GM18498 (cell line): ENCODE data around the gene AGAP1.

Source experiments
- ATAC-seq: cut with Tn5 transposase; IDR thresholded peaks from one replicate; pipeline ENCODE4 v1.9.1; 2021; ENCODE audit warnings: mild to moderate bottlenecking, moderate library complexity; ENCODE audit not compliant: unreplicated experiment

The AGAP1 gene

GRCh38 chr2:235530735-235531134 lies 36.9 kb downstream of the AGAP1 start:
- no peak for ATAC-seq

GRCh38 chr2:235532307-235532706 lies 38.5 kb downstream of the AGAP1 start:
- ATAC-seq = no peak

GRCh38 chr2:235533198-235533597 lies 39.4 kb downstream of the AGAP1 start:
- no peak for ATAC-seq

- ATAC-seq = no peak
Observed at GRCh38 chr2:235533616-235534385, 40.0 kb downstream of the AGAP1 start.

DNA sequence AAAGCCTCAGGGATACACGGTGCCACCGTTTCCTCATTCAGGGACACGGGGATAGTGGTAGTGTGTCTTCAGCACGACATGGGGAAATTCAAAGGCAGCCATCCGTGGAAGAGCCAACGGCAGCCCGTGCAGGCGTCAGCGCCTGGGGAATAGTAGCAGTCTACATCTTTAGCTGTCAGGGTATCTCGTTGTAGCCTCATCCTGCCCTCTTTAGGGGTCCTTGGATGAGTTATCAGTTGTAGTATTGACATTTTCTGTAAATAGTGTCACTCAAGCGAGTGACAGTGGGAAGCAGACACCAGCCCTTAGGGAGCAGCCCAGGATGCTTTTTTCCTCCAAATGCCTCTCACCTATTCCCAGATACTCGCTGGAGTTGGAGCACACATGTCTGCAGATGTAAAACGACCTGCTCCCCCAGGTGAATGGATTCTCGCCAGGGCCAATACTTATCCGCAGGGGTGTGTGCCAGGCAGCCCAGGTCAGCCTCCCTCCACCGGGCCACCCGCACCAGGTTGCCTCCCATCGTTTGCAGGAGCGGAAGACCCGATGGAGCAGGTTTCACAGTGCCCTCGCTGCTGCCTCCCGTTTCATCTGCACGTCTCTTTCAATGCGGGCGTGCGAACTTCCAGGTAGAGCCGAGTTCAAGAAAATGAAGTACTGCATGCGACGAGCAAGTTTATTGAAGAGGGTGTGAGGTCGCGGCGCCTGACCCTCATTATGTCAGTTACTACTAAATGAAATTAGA lies 41.0 kb downstream of the AGAP1 start:
- no peak for ATAC-seq

GRCh38 chr2:235535423-235536130 lies 41.7 kb downstream of the AGAP1 start:
- no peak for ATAC-seq

- ATAC-seq = no peak
Observed at GRCh38 chr2:235536711-235537110, 42.9 kb downstream of the AGAP1 start.

GRCh38 chr2:235537186-235537585 lies 43.3 kb downstream of the AGAP1 start:
- ATAC-seq = no peak

- no peak for ATAC-seq
Observed at GRCh38 chr2:235537587-235537986, 43.7 kb downstream of the AGAP1 start.

DNA sequence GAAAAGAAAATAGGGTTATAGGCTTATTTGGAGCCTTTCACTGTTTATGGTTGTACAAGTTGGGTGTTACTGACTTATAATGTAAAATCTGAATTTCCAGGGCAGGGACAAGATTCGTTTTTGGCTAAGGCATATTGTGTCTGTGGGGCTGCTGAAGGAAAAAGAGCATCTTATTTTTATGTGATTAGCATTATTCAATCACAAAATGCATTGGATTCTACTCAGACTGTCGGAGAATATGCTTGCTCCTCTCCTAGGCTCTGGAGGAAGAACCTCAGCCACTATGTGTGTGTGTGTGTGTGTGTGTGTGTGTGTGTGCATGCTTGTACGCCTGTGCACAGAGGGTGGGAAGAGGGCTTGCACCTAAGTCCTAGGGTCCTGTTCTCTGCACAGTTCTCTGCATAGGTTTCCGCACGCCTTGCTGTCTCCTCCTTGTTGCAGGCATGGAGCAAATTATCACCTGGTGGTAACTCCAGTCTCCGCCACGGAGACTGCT lies 44.3 kb downstream of the AGAP1 start:
- no peak for ATAC-seq

DNA sequence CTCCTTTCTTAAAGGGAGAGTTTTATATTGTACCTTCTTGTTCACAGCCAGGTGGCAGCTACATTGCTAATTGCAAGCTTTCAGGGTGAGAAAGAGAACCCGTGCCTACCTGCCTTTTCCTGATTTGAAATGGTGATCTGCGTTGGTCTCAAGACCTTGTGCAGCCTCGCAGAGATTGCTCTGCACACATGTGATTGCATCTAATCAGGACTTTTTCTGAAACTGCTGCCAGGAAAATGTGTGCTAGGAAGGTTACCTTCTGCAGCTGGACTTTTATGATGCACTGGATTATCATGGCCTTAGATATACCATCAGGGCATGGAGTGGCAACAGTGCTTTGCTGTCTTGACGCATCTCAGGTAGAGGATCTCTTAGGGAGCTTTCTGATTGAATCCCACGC lies 45.1 kb downstream of the AGAP1 start:
- no peak for ATAC-seq

DNA sequence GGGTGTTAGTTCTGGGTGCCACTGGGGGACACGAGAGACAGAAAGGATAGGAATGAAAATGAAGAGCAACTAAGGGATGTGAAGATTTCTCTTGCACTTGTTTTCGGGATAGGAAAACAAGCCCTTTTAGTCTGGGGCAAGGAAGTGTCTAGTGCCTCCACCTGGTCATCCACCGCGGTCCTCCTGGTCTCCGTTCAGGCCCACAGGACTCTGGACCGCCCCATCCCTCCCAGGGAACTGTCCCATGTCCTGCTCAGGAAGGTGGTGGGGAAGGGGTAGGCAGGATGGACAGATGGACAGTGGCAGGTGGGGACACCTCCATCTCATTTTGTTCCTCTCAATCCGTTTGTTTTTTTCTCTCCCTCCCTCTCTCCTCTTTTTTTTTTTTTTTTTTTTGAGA lies 45.9 kb downstream of the AGAP1 start:
- ATAC-seq = no peak

DNA sequence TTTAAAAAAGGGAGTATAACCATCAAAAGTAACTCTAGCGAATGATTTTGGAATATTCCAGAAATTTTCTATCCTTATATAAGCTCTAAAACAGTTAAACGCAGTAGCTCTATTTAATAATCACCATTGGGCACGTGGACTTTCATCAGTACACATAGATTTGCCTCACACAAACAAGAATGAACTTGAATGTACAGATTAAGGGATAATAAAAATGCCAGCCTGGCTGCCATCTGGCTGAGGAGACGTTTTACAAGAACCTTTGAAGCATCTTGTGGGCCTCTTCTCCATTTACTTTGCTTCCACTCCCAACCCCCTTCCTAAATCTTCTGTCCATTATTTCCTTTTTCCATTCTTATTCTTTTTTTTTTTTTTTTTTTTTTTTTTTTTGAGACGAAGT lies 47.2 kb downstream of the AGAP1 start:
- ATAC-seq = no peak

DNA sequence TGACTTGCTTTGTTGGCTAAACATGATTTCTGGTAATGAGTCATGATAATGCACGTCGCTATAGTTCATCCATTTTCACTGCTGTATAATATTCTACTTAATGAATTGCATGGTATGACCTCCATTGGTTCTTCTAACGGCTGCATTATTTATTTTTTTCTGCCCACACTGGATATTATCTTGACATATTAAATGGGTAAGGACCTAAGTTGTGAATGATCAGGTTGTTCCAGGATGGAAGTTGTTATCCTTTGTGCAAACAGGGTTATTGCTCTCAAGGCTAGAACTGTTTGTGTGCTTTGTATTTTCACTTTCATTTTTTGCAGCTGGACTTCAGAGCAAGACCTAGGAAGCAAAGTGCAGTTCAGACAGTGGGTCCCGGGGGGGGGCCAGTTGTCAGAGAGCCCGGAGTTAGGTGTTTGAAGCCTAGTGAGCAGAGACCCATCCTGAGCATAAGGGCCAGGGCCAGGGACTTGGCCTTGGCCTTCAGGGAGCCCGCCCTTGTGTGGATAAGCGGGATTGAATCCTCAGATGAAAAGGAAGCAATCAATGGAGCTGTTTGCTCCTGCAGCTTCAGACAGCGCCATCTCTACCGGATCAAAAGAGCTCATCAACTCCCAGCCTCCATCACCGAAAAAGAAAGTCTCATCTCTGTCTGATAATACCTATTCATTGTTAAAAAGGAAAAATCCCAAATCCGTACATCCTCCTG lies 48.2 kb downstream of the AGAP1 start:
- no peak for ATAC-seq

DNA sequence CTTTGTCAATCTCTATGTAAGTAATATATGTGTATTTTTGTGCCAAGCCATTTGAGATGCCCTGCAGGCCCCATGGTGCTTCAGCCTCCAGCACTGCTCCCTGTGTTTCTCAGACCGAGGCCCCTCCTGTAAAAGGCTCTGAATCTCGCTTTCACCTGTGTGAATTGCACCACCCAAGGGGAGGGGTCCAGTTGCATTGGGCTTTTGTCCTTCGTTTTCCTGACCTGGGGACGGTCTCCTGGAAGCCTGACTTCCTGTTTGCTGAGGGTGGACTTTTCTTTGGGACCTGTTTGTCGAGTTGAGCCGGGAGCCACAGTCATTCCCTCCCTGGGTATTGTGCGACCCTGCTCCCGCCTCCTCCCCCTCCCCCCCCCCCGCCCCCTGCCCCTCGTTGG lies 48.9 kb downstream of the AGAP1 start:
- no peak for ATAC-seq

- no peak for ATAC-seq
Observed at GRCh38 chr2:235543128-235543750, 49.4 kb downstream of the AGAP1 start.

GRCh38 chr2:235543851-235544688 lies 50.2 kb downstream of the AGAP1 start:
- no peak for ATAC-seq

- ATAC-seq = no peak
Observed at GRCh38 chr2:235544689-235544969, 50.8 kb downstream of the AGAP1 start.

- no peak for ATAC-seq
Observed at GRCh38 chr2:235545339-235546150, 51.7 kb downstream of the AGAP1 start.
